Measurements from ENCODE around the gene CRISPLD2.
"Not testable (repeated sequence)": the region's sequence is repeated elsewhere in the genome, so short reads cannot be mapped to it uniquely, and the experiment has no call there.

The CRISPLD2 gene

GRCh38 chr16:84860383-84860782, 40.6 kb downstream of the CRISPLD2 start:
- no peak for DNase-seq (ENCODE audit: low spot score)

- DNase-seq (ENCODE audit: low spot score): no peak
These were observed 41.9 kb downstream of the CRISPLD2 start for GRCh38 chr16:84861671-84862070.

GRCh38 chr16:84862804-84863480, 43.2 kb downstream of the CRISPLD2 start:
- no peak for DNase-seq (ENCODE audit: low spot score)

- no peak for DNase-seq (ENCODE audit: low spot score)
These were observed 43.7 kb downstream of the CRISPLD2 start for GRCh38 chr16:84863481-84863814.

- DNase-seq (ENCODE audit: low spot score): no peak
These were observed 44.7 kb downstream of the CRISPLD2 start for GRCh38 chr16:84864326-84864955.

GRCh38 chr16:84867696-84868095, 47.9 kb downstream of the CRISPLD2 start:
- no peak for DNase-seq (ENCODE audit: low spot score)

- DNase-seq (ENCODE audit: low spot score): no peak
These were observed 48.5 kb downstream of the CRISPLD2 start for GRCh38 chr16:84868328-84868727.

GRCh38 chr16:84868829-84869472, 49.2 kb downstream of the CRISPLD2 start:
- DNase-seq (ENCODE audit: low spot score): no peak

GRCh38 chr16:84869473-84869845, 49.7 kb downstream of the CRISPLD2 start:
- no peak for DNase-seq (ENCODE audit: low spot score)

GRCh38 chr16:84872971-84873370, 53.2 kb downstream of the CRISPLD2 start:
- not testable (repeated sequence) for DNase-seq (ENCODE audit: low spot score)

GRCh38 chr16:84874004-84874435, 54.2 kb downstream of the CRISPLD2 start:
- no peak for DNase-seq (ENCODE audit: low spot score)

GRCh38 chr16:84874553-84874952, 54.8 kb downstream of the CRISPLD2 start:
- no peak for DNase-seq (ENCODE audit: low spot score)

GRCh38 chr16:84874983-84875382, 55.2 kb downstream of the CRISPLD2 start:
- DNase-seq (ENCODE audit: low spot score): no peak

- DNase-seq (ENCODE audit: low spot score): no peak
These were observed 56.1 kb downstream of the CRISPLD2 start for GRCh38 chr16:84875846-84876245.

- DNase-seq (ENCODE audit: low spot score): no peak
These were observed 57.3 kb downstream of the CRISPLD2 start for GRCh38 chr16:84876873-84877606.

GRCh38 chr16:84878770-84879169, 59.0 kb downstream of the CRISPLD2 start:
- no peak for DNase-seq (ENCODE audit: low spot score)

GRCh38 chr16:84879569-84880487, 60.0 kb downstream of the CRISPLD2 start:
- no peak for DNase-seq (ENCODE audit: low spot score)

GRCh38 chr16:84881702-84882521, 62.1 kb downstream of the CRISPLD2 start:
- DNase-seq (ENCODE audit: low spot score): no peak

- DNase-seq (ENCODE audit: low spot score): no peak
These were observed 63.5 kb downstream of the CRISPLD2 start for GRCh38 chr16:84883301-84883700.

GRCh38 chr16:84884246-84884595, 64.4 kb downstream of the CRISPLD2 start:
- DNase-seq (ENCODE audit: low spot score): no peak

All from HuH-7.5 (cell line).